Astrocyte (in vitro differentiated cells and primary cell): Measurements from ENCODE around the gene VPS72. TPM values are rescaled to one million over a fixed set of nuclear protein-coding genes. Genes with fewer than 3 reads are reported as not detected.

ENCODE experiments used
- DNase-seq: peaks from one replicate; pipeline ENCODE4 v3.0.0-alpha.2; 2010; ENCODE audit warnings: low read depth
- FAIRE-seq: peaks from 2 replicates; lab custom pipeline; 2011; peaks lifted over from hg19 to GRCh38; lab: Jason Lieb, UNC
- H2AFZ ChIP-seq: 2 replicates; pipeline ENCODE4 v1.6.0; 2012; ENCODE audit warnings: low read depth, low read length, inconsistent platforms
- H3K27ac ChIP-seq: 2 replicates; pipeline ENCODE4 v1.5.1; 2011; ENCODE audit warnings: low read depth, low read length, inconsistent platforms
- H3K27me3 ChIP-seq: 2 replicates; pipeline ENCODE4 v1.6.0; 2011; ENCODE audit warnings: low read length, inconsistent platforms; ENCODE audit not compliant: insufficient read depth
- H3K36me3 ChIP-seq: 2 replicates; pipeline ENCODE4 v1.5.1; 2011; ENCODE audit warnings: low read length, inconsistent platforms; ENCODE audit not compliant: insufficient read depth
- H3K4me1 ChIP-seq: 2 replicates; pipeline ENCODE4 v1.5.1; 2011; ENCODE audit warnings: low read length, inconsistent platforms; ENCODE audit not compliant: insufficient read depth
- H3K4me2 ChIP-seq: 2 replicates; pipeline ENCODE4 v1.6.0; 2012; ENCODE audit warnings: low read length, inconsistent platforms
- H3K4me3 ChIP-seq: 2 replicates; pipeline ENCODE4 v1.5.1; 2011; ENCODE audit warnings: low read depth, mild to moderate bottlenecking, low read length, inconsistent platforms; ENCODE audit not compliant: insufficient read depth
- H3K79me2 ChIP-seq: 2 replicates; pipeline ENCODE4 v1.6.0; 2012; ENCODE audit warnings: mild to moderate bottlenecking, low read length, inconsistent platforms; ENCODE audit not compliant: insufficient read depth
- H3K9ac ChIP-seq: 2 replicates; pipeline ENCODE4 v1.6.0; 2012; ENCODE audit warnings: mild to moderate bottlenecking, low read length, inconsistent platforms
- H3K9me3 ChIP-seq: 2 replicates; pipeline ENCODE4 v1.5.1; 2012; ENCODE audit warnings: low read depth, mild to moderate bottlenecking, low read length, inconsistent platforms; ENCODE audit not compliant: insufficient read depth
- H4K20me1 ChIP-seq: 2 replicates; pipeline ENCODE4 v1.6.0; 2012; ENCODE audit warnings: low read length, inconsistent platforms; ENCODE audit not compliant: insufficient read depth
- H3K27ac Mint-ChIP-seq: one replicate; pipeline ENCODE4 v1.8.0; 2021; ENCODE audit warnings: mild to moderate bottlenecking, mixed read lengths; ENCODE audit not compliant: unreplicated experiment
- H3K27me3 Mint-ChIP-seq: one replicate; pipeline ENCODE4 v1.8.0; 2021; ENCODE audit warnings: low read depth, mixed read lengths; ENCODE audit not compliant: unreplicated experiment
- H3K36me3 Mint-ChIP-seq: one replicate; pipeline ENCODE4 v1.8.0; 2021; ENCODE audit warnings: low read depth, mixed read lengths; ENCODE audit not compliant: unreplicated experiment
- H3K4me1 Mint-ChIP-seq: one replicate; pipeline ENCODE4 v1.8.0; 2021; ENCODE audit warnings: low read depth, mixed read lengths; ENCODE audit not compliant: unreplicated experiment
- H3K4me3 Mint-ChIP-seq: one replicate; pipeline ENCODE4 v1.8.0; 2021; ENCODE audit warnings: mild to moderate bottlenecking, moderate library complexity, mixed read lengths; ENCODE audit not compliant: unreplicated experiment
- H3K9me3 Mint-ChIP-seq: one replicate; pipeline ENCODE4 v1.8.0; 2021; ENCODE audit warnings: mild to moderate bottlenecking, mixed read lengths; ENCODE audit not compliant: unreplicated experiment
- EZH2 ChIP-seq: IDR thresholded peaks from 2 replicates; pipeline ENCODE4 v1.6.1; 2012; ENCODE audit warnings: mild to moderate bottlenecking, low read length, inconsistent platforms; ENCODE audit not compliant: insufficient read depth
- total RNA-seq: library from RNA; stranded (reverse); gene quantifications from 2 replicates; pipeline ENCODE4 v1.2.1, GENCODE V29; 2021
- TF ChIP-seq, protein P1 (sequence below): IDR thresholded peaks from 2 replicates; pipeline ENCODE4 v1.5.1; 2011; ENCODE audit warnings: low read depth, mild to moderate bottlenecking, inconsistent platforms, low read length, moderate library complexity; ENCODE audit not compliant: insufficient read depth

The VPS72 gene
- total RNA-seq, 1 donor from 2014 or later = 59.0 TPM

DNA sequence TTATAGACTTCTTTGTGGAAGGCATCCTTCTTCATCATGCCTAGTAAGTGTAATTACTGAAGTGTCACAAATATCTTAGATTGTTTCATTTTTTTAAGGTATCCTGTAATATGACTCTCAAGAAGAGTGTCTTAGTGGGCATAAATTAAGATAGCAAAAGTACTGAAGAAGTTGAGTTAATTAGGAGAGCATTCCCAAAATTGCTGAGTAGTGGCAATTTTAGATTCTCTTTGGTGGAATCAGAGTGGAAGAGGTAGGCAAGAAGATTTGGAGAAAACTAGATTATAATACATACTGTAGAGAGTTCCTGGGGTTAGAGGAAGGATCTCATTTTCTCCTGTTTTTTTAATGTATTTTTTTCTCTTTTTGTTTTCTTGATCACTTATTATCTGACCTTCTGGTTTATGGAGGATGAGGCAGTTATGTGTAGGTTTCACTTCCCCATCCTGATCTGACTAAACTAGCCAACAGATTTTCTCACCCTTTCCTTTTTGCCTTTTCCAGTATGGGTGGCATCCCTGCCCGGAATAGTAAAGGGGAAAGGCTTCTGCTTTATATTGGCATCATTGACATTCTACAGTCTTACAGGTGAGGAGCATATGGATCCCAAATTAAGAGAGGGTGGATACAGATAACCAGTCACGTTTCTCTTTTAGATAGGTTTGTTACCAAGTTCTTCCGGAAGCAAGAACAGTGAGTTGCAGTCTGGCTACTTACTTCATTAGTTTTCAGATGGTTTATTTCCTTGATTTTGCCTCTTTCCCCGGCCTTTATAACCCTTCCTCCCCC lies 47.9 kb upstream of the VPS72 start:
- no peak overlapping the region for H2AFZ ChIP-seq
- TF ChIP-seq EZH2 = no peak
- TF ChIP-seq, protein P1, sequence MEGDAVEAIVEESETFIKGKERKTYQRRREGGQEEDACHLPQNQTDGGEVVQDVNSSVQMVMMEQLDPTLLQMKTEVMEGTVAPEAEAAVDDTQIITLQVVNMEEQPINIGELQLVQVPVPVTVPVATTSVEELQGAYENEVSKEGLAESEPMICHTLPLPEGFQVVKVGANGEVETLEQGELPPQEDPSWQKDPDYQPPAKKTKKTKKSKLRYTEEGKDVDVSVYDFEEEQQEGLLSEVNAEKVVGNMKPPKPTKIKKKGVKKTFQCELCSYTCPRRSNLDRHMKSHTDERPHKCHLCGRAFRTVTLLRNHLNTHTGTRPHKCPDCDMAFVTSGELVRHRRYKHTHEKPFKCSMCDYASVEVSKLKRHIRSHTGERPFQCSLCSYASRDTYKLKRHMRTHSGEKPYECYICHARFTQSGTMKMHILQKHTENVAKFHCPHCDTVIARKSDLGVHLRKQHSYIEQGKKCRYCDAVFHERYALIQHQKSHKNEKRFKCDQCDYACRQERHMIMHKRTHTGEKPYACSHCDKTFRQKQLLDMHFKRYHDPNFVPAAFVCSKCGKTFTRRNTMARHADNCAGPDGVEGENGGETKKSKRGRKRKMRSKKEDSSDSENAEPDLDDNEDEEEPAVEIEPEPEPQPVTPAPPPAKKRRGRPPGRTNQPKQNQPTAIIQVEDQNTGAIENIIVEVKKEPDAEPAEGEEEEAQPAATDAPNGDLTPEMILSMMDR = no peak
- peak overlapping the region; percentile 88 for H3K27ac Mint-ChIP-seq
- H3K9me3 ChIP-seq = no peaks in the 10 kb centered on the region
- peaks cover 16% of the 10 kb centered on the region for H3K79me2 ChIP-seq
- H3K36me3 Mint-ChIP-seq = peaks cover 27% of the 10 kb centered on the region
- H3K4me2 ChIP-seq = peak overlapping the region; percentile 58
- peaks cover 78% of the 10 kb centered on the region for H3K36me3 ChIP-seq
- no peaks in the 10 kb centered on the region for H3K9me3 Mint-ChIP-seq
- H3K4me1 Mint-ChIP-seq = peaks cover 19% of the 10 kb centered on the region
- no peak overlapping the region for H3K4me3 ChIP-seq
- DNase-seq (no peak), FAIRE-seq (no peak)
- H3K4me3 Mint-ChIP-seq = peak overlapping the region; percentile 17
- H3K9ac ChIP-seq = peak overlapping the region; percentile 26
- peaks cover 19% of the 10 kb centered on the region for H4K20me1 ChIP-seq
- H3K27me3 Mint-ChIP-seq = no peaks in the 10 kb centered on the region
- H3K27me3 ChIP-seq = no peaks in the 10 kb centered on the region
- H3K4me1 ChIP-seq = peaks cover 20% of the 10 kb centered on the region
- peak overlapping the region; percentile 33 for H3K27ac ChIP-seq

- no peak overlapping the region for H3K27ac Mint-ChIP-seq
- Histone ChIP-seq H3K9me3 (no peaks in the 10 kb centered on the region), H2AFZ (no peak overlapping the region), H3K4me2 (no peak overlapping the region), H3K36me3 (peaks cover 79% of the 10 kb centered on the region), H3K4me1 (peaks cover 20% of the 10 kb centered on the region), H4K20me1 (peaks cover 39% of the 10 kb centered on the region), H3K27me3 (no peaks in the 10 kb centered on the region), H3K4me3 (no peak overlapping the region), H3K9ac (no peak overlapping the region), H3K27ac (no peak overlapping the region), H3K79me2 (peaks cover 31% of the 10 kb centered on the region)
- H3K4me1 Mint-ChIP-seq = peaks cover 21% of the 10 kb centered on the region
- H3K9me3 Mint-ChIP-seq = no peaks in the 10 kb centered on the region
- H3K4me3 Mint-ChIP-seq = no peak overlapping the region
- DNase-seq (no peak), FAIRE-seq (no peak)
- no peak for TF ChIP-seq EZH2
- H3K27me3 Mint-ChIP-seq = no peaks in the 10 kb centered on the region
- peaks cover 38% of the 10 kb centered on the region for H3K36me3 Mint-ChIP-seq
Measured at GRCh38 chr1:151235235-151235634, 45.2 kb upstream of the VPS72 start.

GRCh38 chr1:151222130-151222529 lies 32.1 kb upstream of the VPS72 start:
- TF ChIP-seq, protein P1 = no peak
- TF ChIP-seq EZH2 = no peak
- H3K9me3 Mint-ChIP-seq = no peaks in the 10 kb centered on the region
- Histone ChIP-seq H3K36me3 (peaks cover 12% of the 10 kb centered on the region), H2AFZ (no peak overlapping the region), H4K20me1 (peaks cover 80% of the 10 kb centered on the region), H3K4me3 (no peak overlapping the region), H3K4me1 (peaks cover 5% of the 10 kb centered on the region), H3K27me3 (no peaks in the 10 kb centered on the region), H3K27ac (peak overlapping the region; percentile 23), H3K9me3 (no peaks in the 10 kb centered on the region), H3K9ac (peak overlapping the region; percentile 2), H3K79me2 (peaks cover 83% of the 10 kb centered on the region), H3K4me2 (no peak overlapping the region)
- FAIRE-seq (no peak), DNase-seq (no peak)
- H3K27ac Mint-ChIP-seq = peak overlapping the region; percentile 58
- no peaks in the 10 kb centered on the region for H3K27me3 Mint-ChIP-seq
- H3K4me1 Mint-ChIP-seq = peaks cover 9% of the 10 kb centered on the region
- peak overlapping the region; percentile 70 for H3K4me3 Mint-ChIP-seq
- peaks cover 10% of the 10 kb centered on the region for H3K36me3 Mint-ChIP-seq
